SK-N-SH (cell line): Measurements from ENCODE around the gene GADD45B. TPM values are rescaled to one million over a fixed set of nuclear protein-coding genes. Genes with fewer than 3 reads are reported as not detected.
"Not testable (repeated sequence)": the region's sequence is repeated elsewhere in the genome, so short reads cannot be mapped to it uniquely, and the experiment has no call there.

Source experiments
- CTCF ChIA-PET: fragments of 300-600, 350-600 bp; formaldehyde crosslinking; extraction: SDS; loops from one replicate; lab custom pipeline; 2021; lab: Yijun Ruan, JAX
- POLR2A ChIA-PET: fragments of 350-600 bp; sonication (Branson Sonifier 250); formaldehyde crosslinking; extraction: SDS; loops from one replicate; lab custom pipeline; 2020; ENCODE audit warnings: antibody characterized with exemption, inconsistent platforms; lab: Yijun Ruan, JAX
- DNase-seq: peaks from one replicate; pipeline ENCODE4 v3.0.0; 2012
- H2AFZ ChIP-seq: fragments of 200-600 bp; sonication (generic); 2 replicates; pipeline ENCODE4 v1.8.1; 2016; ENCODE audit warnings: antibody characterized with exemption, mild to moderate bottlenecking, low read depth
- H3F3A ChIP-seq: fragments of 200-600 bp; sonication (generic); replicated peaks from 2 replicates; pipeline ENCODE3; 2016; ENCODE audit warnings: antibody characterized with exemption, mild to moderate bottlenecking; ENCODE audit not compliant: insufficient read depth
- H3K27ac ChIP-seq, 2 experiments: fragments of 200-500 bp in 1 of 2; fragments of 200-600 bp in 1 of 2; sonication (Bioruptor generic) in 1 of 2; sonication (generic), shearing (Covaris generic) in 1 of 2; 2 replicates each; pipeline versions ENCODE4 v1.5.1 to v1.6.1; 2014 to 2016; ENCODE audit warnings: low read depth in 2 of 2, inconsistent platforms in 1 of 2, low read length in 1 of 2, mild to moderate bottlenecking in 1 of 2, mixed read lengths in 1 of 2
- H3K27me3 ChIP-seq: fragments of 200-600 bp; sonication (generic), shearing (Covaris generic); 2 replicates; pipeline ENCODE4 v1.6.1; 2016; ENCODE audit warnings: mixed run types; ENCODE audit not compliant: insufficient read depth
- H3K36me3 ChIP-seq, 2 experiments: fragments of 200-500 bp in 1 of 2; fragments of 200-600 bp in 1 of 2; sonication (Bioruptor generic) in 1 of 2; sonication (generic) in 1 of 2; replicated peaks in 1 of 2; 2 replicates each; pipeline versions ENCODE3 to v1.5.1; 2014 to 2016; ENCODE audit warnings: low read length in 1 of 2, mild to moderate bottlenecking in 1 of 2; ENCODE audit not compliant: insufficient read depth in 2 of 2, control insufficient read depth in 1 of 2
- H3K4me1 ChIP-seq, 2 experiments: fragments of 200-500 bp in 1 of 2; fragments of 200-600 bp in 1 of 2; sonication (Bioruptor generic) in 1 of 2; sonication (generic), shearing (Covaris generic) in 1 of 2; 2 replicates each; pipeline versions ENCODE4 v1.5.1 to v1.6.1; 2014 to 2016; ENCODE audit warnings: low read depth in 1 of 2, low read length in 1 of 2, mixed run types in 1 of 2; ENCODE audit not compliant: insufficient read depth in 2 of 2, control insufficient read depth in 1 of 2
- H3K4me2 ChIP-seq: fragments of 200-600 bp; sonication (generic), shearing (Covaris generic); 2 replicates; pipeline ENCODE4 v1.6.1; 2017; ENCODE audit warnings: mixed run types
- H3K4me3 ChIP-seq, 2 experiments: fragments of 200-500 bp in 1 of 2; fragments of 200-600 bp in 1 of 2; sonication (Bioruptor generic) in 1 of 2; sonication (generic), shearing (Covaris generic) in 1 of 2; 2 replicates each; pipeline versions ENCODE4 v1.5.1 to v1.8.1; 2014 to 2016; ENCODE audit warnings: low read depth in 2 of 2, inconsistent platforms in 1 of 2, low read length in 1 of 2, mild to moderate bottlenecking in 1 of 2, mixed read lengths in 1 of 2, moderate library complexity in 1 of 2
- H3K79me2 ChIP-seq: fragments of 200-600 bp; sonication (generic); 2 replicates; pipeline ENCODE4 v1.8.1; 2017; ENCODE audit warnings: mild to moderate bottlenecking; ENCODE audit not compliant: insufficient read depth
- H3K9ac ChIP-seq: fragments of 200-600 bp; sonication (generic); 2 replicates; pipeline ENCODE4 v1.6.1; 2017; ENCODE audit warnings: mixed run types
- H3K9me2 ChIP-seq: fragments of 200-600 bp; sonication (generic); 2 replicates; pipeline ENCODE4 v1.6.1; 2017; ENCODE audit warnings: mixed run types
- H3K9me3 ChIP-seq: fragments of 200-600 bp; sonication (generic); 2 replicates; pipeline ENCODE4 v1.6.1; 2017; ENCODE audit warnings: mixed run types, mild to moderate bottlenecking, moderate library complexity
- H4K20me1 ChIP-seq: fragments of 200-600 bp; sonication (generic); 2 replicates; pipeline ENCODE4 v1.6.1; 2017; ENCODE audit warnings: mild to moderate bottlenecking, mixed run types; ENCODE audit not compliant: insufficient read depth
- CTCF ChIP-seq: fragments of 200-600 bp; sonication (generic); IDR thresholded peaks from 2 replicates; pipeline ENCODE4 v1.6.1; 2017; ENCODE audit warnings: antibody characterized with exemption, mild to moderate bottlenecking, moderate library complexity
- ELF1 ChIP-seq: IDR thresholded peaks from 2 replicates; pipeline ENCODE4 v1.4.0; 2012
- EP300 ChIP-seq, 2 experiments: IDR thresholded peaks; 2 replicates each; pipeline versions ENCODE4 v1.4.0 to v1.6.1; 2012; ENCODE audit warnings: borderline replicate concordance in 1 of 2, low read depth in 1 of 2, low read length in 1 of 2
- FOSL2 ChIP-seq: IDR thresholded peaks from 2 replicates; pipeline ENCODE4 v1.4.0; 2012; ENCODE audit warnings: low read depth, mild to moderate bottlenecking, moderate library complexity, borderline replicate concordance
- FOXJ3 ChIP-seq: sonication (generic); formaldehyde crosslinking; IDR thresholded peaks from 2 replicates; pipeline ENCODE4 v1.5.1; 2020; ENCODE audit warnings: mild to moderate bottlenecking, missing genetic modification reagents
- GABPA ChIP-seq: IDR thresholded peaks from 2 replicates; pipeline ENCODE4 v1.4.0; 2012; ENCODE audit warnings: low read depth, mild to moderate bottlenecking
- GATA2 ChIP-seq: sonication (generic); formaldehyde crosslinking; IDR thresholded peaks from 2 replicates; pipeline ENCODE4 v1.5.0; 2020; ENCODE audit warnings: mild to moderate bottlenecking, missing genetic modification reagents
- IRF3 ChIP-seq: fragments of 150-350 bp; IDR thresholded peaks from 2 replicates; pipeline ENCODE4 v1.6.1; 2016; ENCODE audit warnings: mild to moderate bottlenecking, low read depth, low read length
- JUND ChIP-seq: IDR thresholded peaks from 2 replicates; pipeline ENCODE4 v1.4.0; 2012
- MEF2A ChIP-seq: IDR thresholded peaks from 2 replicates; pipeline ENCODE4 v1.4.0; 2012; ENCODE audit warnings: low read depth, borderline replicate concordance
- NRF1 ChIP-seq: IDR thresholded peaks from 2 replicates; pipeline ENCODE4 v1.6.1; 2012; ENCODE audit warnings: low read depth, mild to moderate bottlenecking, low read length
- PBX3 ChIP-seq: IDR thresholded peaks from 2 replicates; pipeline ENCODE4; 2012
- RAD21 ChIP-seq: IDR thresholded peaks from 2 replicates; pipeline ENCODE4 v1.6.1; 2012; ENCODE audit warnings: mild to moderate bottlenecking, low read length
- REST ChIP-seq: IDR thresholded peaks from 2 replicates; pipeline ENCODE4 v1.6.1; 2012; ENCODE audit warnings: mild to moderate bottlenecking, low read depth, low read length, moderate library complexity
- RFX5 ChIP-seq: IDR thresholded peaks from 2 replicates; pipeline ENCODE4 v1.6.1; 2012; ENCODE audit warnings: mild to moderate bottlenecking, improper control_type of control experiment, low read length
- SIN3A ChIP-seq: IDR thresholded peaks from 2 replicates; pipeline ENCODE4 v1.6.1; 2012; ENCODE audit warnings: low read depth, mild to moderate bottlenecking, low read length, moderate library complexity, borderline replicate concordance
- TAF1 ChIP-seq: IDR thresholded peaks from 2 replicates; pipeline ENCODE4 v1.6.1; 2012; ENCODE audit warnings: low read depth, mild to moderate bottlenecking, low read length, moderate library complexity, borderline replicate concordance
- TEAD4 ChIP-seq: IDR thresholded peaks from 2 replicates; pipeline ENCODE4 v1.4.0; 2012; ENCODE audit warnings: mild to moderate bottlenecking, borderline replicate concordance; ENCODE audit not compliant: insufficient read depth
- USF1 ChIP-seq: IDR thresholded peaks from 2 replicates; pipeline ENCODE4 v1.4.0; 2012; ENCODE audit warnings: low read depth, borderline replicate concordance
- YY1 ChIP-seq: IDR thresholded peaks from 2 replicates; pipeline ENCODE4 v1.4.0; 2012; ENCODE audit warnings: low read depth, mild to moderate bottlenecking
- WGBS: methylation state at CpG from one replicate; pipeline ENCODE4 v1.1.6; 2017; ENCODE audit warnings: low lambda C conversion rate; 5-methylcytosine and 5-hydroxymethylcytosine counted together
- polyA plus RNA-seq, 3 experiments: library from polyadenylated mRNA; depleted of rRNA; stranded (reverse); fragments of >200 nt; gene quantifications; 2 replicates each; pipeline ENCODE4 v1.2.3, GENCODE V29; 2012

The GADD45B gene
- polyA plus RNA-seq, 1 of the 3 experiments (the other 2 are of a cell fraction), result 67.6 TPM

- Histone ChIP-seq H3K9me2 (no peaks in the 10 kb centered on the region), H4K20me1 (no peaks in the 10 kb centered on the region), H3K9ac (no peak overlapping the region; the same call in 1 of the 2 replicates), H3K4me3 (no peak overlapping the region), H3F3A (peaks cover 25% of the 10 kb centered on the region), H3K4me1 (peaks cover 4 to 7% of the 10 kb centered on the region in 2 experiments; a peak in 2 of 4 replicates), H3K27ac (peak overlapping the region in 1 of 2 experiments; percentile 58; a peak in 2 of 4 replicates), H3K4me2 (no peak overlapping the region), H3K9me3 (no peaks in the 10 kb centered on the region), H3K27me3 (no peaks in the 10 kb centered on the region), H3K36me3 (no peaks in the 10 kb centered on the region), H2AFZ (peak overlapping the region; percentile 73; the same call in 1 of the 2 replicates), H3K79me2 (no peaks in the 10 kb centered on the region)
- CTCF ChIA-PET, result interaction anchor here (1.1 to 1.9 kb wide), 4 partner anchors 26 to 134 kb away, joined by 3 to 4 read pairs (median 3); partner anchors contain the start of gene GADD45B
- POLR2A ChIA-PET, result no interaction called here
- 58% methylated on average over 12 of the region's 21 CpGs for WGBS
- no peak for DNase-seq
- TF ChIP-seq SIN3A, result no peak
- TF ChIP-seq YY1, result no peak
- no peak for TF ChIP-seq USF1
- no peak for TF ChIP-seq RFX5
- no peak for TF ChIP-seq REST
- no peak for TF ChIP-seq JUND
- TF ChIP-seq TAF1, result no peak
- no peak for TF ChIP-seq GABPA
- no peak for TF ChIP-seq CTCF
- no peak for TF ChIP-seq RAD21
- no peak for TF ChIP-seq NRF1
- TF ChIP-seq EP300 (IDR thresholded peaks at IDR 0.05; ENCODE audit: borderline replicate concordance in 1 of 2, low read depth in 1 of 2, low read length in 1 of 2), result no peak
- TF ChIP-seq FOSL2, result no peak
- no peak for TF ChIP-seq IRF3
- no peak for TF ChIP-seq GATA2
- no peak for TF ChIP-seq ELF1
- TF ChIP-seq MEF2A, result no peak
- TF ChIP-seq FOXJ3, result no peak
- TF ChIP-seq TEAD4, result no peak
- no peak; the same call in 1 of the 2 replicates for TF ChIP-seq PBX3
Measured at GRCh38 chr19:2503521-2504109, 27.7 kb downstream of the GADD45B start.

- H3K9me2 ChIP-seq, H3K27me3 ChIP-seq, H3K27ac ChIP-seq, H3K9ac ChIP-seq, H4K20me1 ChIP-seq, POLR2A ChIA-PET, DNase-seq, H3K9me3 ChIP-seq, H3K4me1 ChIP-seq, H3K4me3 ChIP-seq, H3K36me3 ChIP-seq, H3K4me2 ChIP-seq, H3K79me2 ChIP-seq: not testable (repeated sequence)
- WGBS, result 74% methylated on average over 8 of the region's 8 CpGs
- H2AFZ ChIP-seq, result peak overlapping the region; percentile 68; the same call in 1 of the 2 replicates
- H3F3A ChIP-seq, result peaks cover 22% of the 10 kb centered on the region
- CTCF ChIA-PET, result interaction anchor here (1.5 to 1.6 kb wide), 2 partner anchors 31 to 131 kb away, joined by 3 to 4 read pairs; partner anchors contain the start of gene GADD45B
Measured at GRCh38 chr19:2506656-2507055, 30.7 kb downstream of the GADD45B start.
